CD14-positive monocyte (primary cell): ENCODE data around the gene SPINT2. TPM values are rescaled to one million over a fixed set of nuclear protein-coding genes. Genes with fewer than 3 reads are reported as not detected.

Experiments used
- DNase-seq, 3 donors: peaks; one replicate each; pipeline ENCODE4 v3.0.0-alpha.2; 2011 to 2022
- H2AFZ ChIP-seq: 2 replicates; pipeline ENCODE4 v1.6.0; 2012; ENCODE audit warnings: mild to moderate bottlenecking, low read depth, low read length, inconsistent platforms; ENCODE audit not compliant: insufficient read depth, poor library complexity, severe bottlenecking
- H3K27ac ChIP-seq, 2 donors: 1 replicate in 1 of 2; 2 replicates in 1 of 2; pipeline ENCODE4 v1.5.1; 2012 to 2013; ENCODE audit warnings: low read length in 2 of 2, control low read depth in 1 of 2, inconsistent platforms in 1 of 2, low read depth in 1 of 2, mild to moderate bottlenecking in 1 of 2
- H3K27me3 ChIP-seq, 2 donors: one replicate each; pipeline versions ENCODE4 v1.6.0 to v1.6.1; 2011 to 2013; ENCODE audit warnings: low read length in 2 of 2; ENCODE audit not compliant: control insufficient read depth in 2 of 2, insufficient read depth in 2 of 2
- H3K36me3 ChIP-seq, 2 donors: replicated peaks in 1 of 2; 1 replicate in 1 of 2; 2 replicates in 1 of 2; pipeline versions ENCODE4 v1.5.1 to v1.6.1; 2012 to 2013; ENCODE audit warnings: low read length in 2 of 2, control low read depth in 1 of 2, inconsistent platforms in 1 of 2, mild to moderate bottlenecking in 1 of 2; ENCODE audit not compliant: insufficient read depth in 2 of 2, control insufficient read depth in 1 of 2
- H3K4me1 ChIP-seq, 2 donors: 1 replicate in 1 of 2; 2 replicates in 1 of 2; pipeline versions ENCODE4 v1.5.1 to v1.6.1; 2012 to 2013; ENCODE audit warnings: low read length in 2 of 2, control low read depth in 1 of 2, inconsistent platforms in 1 of 2, mild to moderate bottlenecking in 1 of 2, moderate library complexity in 1 of 2; ENCODE audit not compliant: insufficient read depth in 2 of 2, control insufficient read depth in 1 of 2
- H3K4me2 ChIP-seq: replicated peaks from 2 replicates; pipeline ENCODE3; 2012; ENCODE audit warnings: low read length, moderate library complexity, mild to moderate bottlenecking; ENCODE audit not compliant: poor library complexity, severe bottlenecking; ENCODE audit errors: extremely low read depth
- H3K4me3 ChIP-seq, 3 experiments: fragments of 200-600 bp in 1 of 3; sonication (generic) in 1 of 3; replicated peaks in 1 of 3; 1 replicate in 2 of 3; 2 replicates in 1 of 3; pipeline ENCODE4 v1.5.1; 2011 to 2013; ENCODE audit warnings: low read length in 3 of 3, mild to moderate bottlenecking in 3 of 3, control low read depth in 2 of 3, low read depth in 2 of 3, inconsistent platforms in 1 of 3, moderate library complexity in 1 of 3
- H3K79me2 ChIP-seq: 2 replicates; pipeline ENCODE4 v1.6.0; 2012; ENCODE audit warnings: mild to moderate bottlenecking, control low read depth, inconsistent platforms, low read length, moderate library complexity; ENCODE audit not compliant: insufficient read depth
- H3K9ac ChIP-seq: 2 replicates; pipeline ENCODE4 v1.6.0; 2017; ENCODE audit warnings: low read length, mild to moderate bottlenecking; ENCODE audit not compliant: insufficient read depth, poor library complexity, severe bottlenecking
- H3K9me3 ChIP-seq, 2 donors: replicated peaks in 1 of 2; 1 replicate in 1 of 2; 2 replicates in 1 of 2; pipeline versions ENCODE4 v1.5.1 to v1.6.1; 2012 to 2013; ENCODE audit warnings: low read length in 2 of 2, control low read depth in 1 of 2; ENCODE audit not compliant: control insufficient read depth in 1 of 2, insufficient read depth in 1 of 2
- H4K20me1 ChIP-seq: 2 replicates; pipeline ENCODE4 v1.6.0; 2012; ENCODE audit warnings: mild to moderate bottlenecking, low read length, control low read depth, moderate library complexity; ENCODE audit not compliant: insufficient read depth
- H3K27ac Mint-ChIP-seq, 7 donors: one replicate each; pipeline ENCODE4 v1.8.0; 2020; ENCODE audit warnings: mild to moderate bottlenecking in 7 of 7, mixed read lengths in 7 of 7, moderate library complexity in 6 of 7, inconsistent platforms in 2 of 7
- H3K27me3 Mint-ChIP-seq, 3 donors: one replicate each; pipeline ENCODE4 v1.8.0; 2021 to 2022; ENCODE audit warnings: low read depth in 3 of 3, mild to moderate bottlenecking in 3 of 3, mixed read lengths in 3 of 3, moderate library complexity in 3 of 3, inconsistent platforms in 1 of 3
- H3K36me3 Mint-ChIP-seq, 2 donors: one replicate each; pipeline ENCODE4 v1.8.0; 2020; ENCODE audit warnings: mixed read lengths in 2 of 2, inconsistent platforms in 1 of 2, mild to moderate bottlenecking in 1 of 2
- H3K4me1 Mint-ChIP-seq: one replicate; pipeline ENCODE4 v1.8.0; 2020; ENCODE audit warnings: mild to moderate bottlenecking, mixed read lengths
- H3K4me3 Mint-ChIP-seq, 2 donors: one replicate each; pipeline ENCODE4 v1.8.0; 2020; ENCODE audit warnings: mild to moderate bottlenecking in 2 of 2, mixed read lengths in 2 of 2, moderate library complexity in 1 of 2
- H3K9me3 Mint-ChIP-seq, 7 donors: one replicate each; pipeline ENCODE4 v1.8.0; 2020 to 2022; ENCODE audit warnings: mixed read lengths in 7 of 7, mild to moderate bottlenecking in 6 of 7, moderate library complexity in 6 of 7, inconsistent platforms in 2 of 7
- WGBS: methylation state at CpG from one replicate; pipeline ENCODE4 v1.1.5; 2013; ENCODE audit warnings: missing lambda C conversion rate; ENCODE audit not compliant: insufficient coverage; 5-methylcytosine and 5-hydroxymethylcytosine counted together
- intact Hi-C, 2 donors: fragments of 100-400 bp; cut with micrococcal nuclease; formaldehyde crosslinking; loops; one replicate each; pipeline versions ENCODE4 v1.15.0 to v1.15.1; 2023
- polyA plus RNA-seq, 3 donors: library from polyadenylated mRNA; depleted of rRNA in 1 of 3; unstranded in 2 of 3; stranded (reverse) in 1 of 3; fragments of 300-500 nt in 2 of 3; fragments of >200 nt in 1 of 3; fragmentation: Illumina TruSeq in 2 of 3; gene quantifications; 1 replicate in 2 of 3; 2 replicates in 1 of 3; pipeline ENCODE4 v1.2.3, GENCODE V29; 2012 to 2021
- TF ChIP-seq, protein P1 (sequence below): fragments of 200-600 bp; IDR thresholded peaks from one replicate; pipeline ENCODE4 v1.8.0; 2022; ENCODE audit warnings: antibody characterized with exemption, mild to moderate bottlenecking

Gene SPINT2
- polyA plus RNA-seq, 3 donors: 42.9 to 139 (median 114) TPM

DNA sequence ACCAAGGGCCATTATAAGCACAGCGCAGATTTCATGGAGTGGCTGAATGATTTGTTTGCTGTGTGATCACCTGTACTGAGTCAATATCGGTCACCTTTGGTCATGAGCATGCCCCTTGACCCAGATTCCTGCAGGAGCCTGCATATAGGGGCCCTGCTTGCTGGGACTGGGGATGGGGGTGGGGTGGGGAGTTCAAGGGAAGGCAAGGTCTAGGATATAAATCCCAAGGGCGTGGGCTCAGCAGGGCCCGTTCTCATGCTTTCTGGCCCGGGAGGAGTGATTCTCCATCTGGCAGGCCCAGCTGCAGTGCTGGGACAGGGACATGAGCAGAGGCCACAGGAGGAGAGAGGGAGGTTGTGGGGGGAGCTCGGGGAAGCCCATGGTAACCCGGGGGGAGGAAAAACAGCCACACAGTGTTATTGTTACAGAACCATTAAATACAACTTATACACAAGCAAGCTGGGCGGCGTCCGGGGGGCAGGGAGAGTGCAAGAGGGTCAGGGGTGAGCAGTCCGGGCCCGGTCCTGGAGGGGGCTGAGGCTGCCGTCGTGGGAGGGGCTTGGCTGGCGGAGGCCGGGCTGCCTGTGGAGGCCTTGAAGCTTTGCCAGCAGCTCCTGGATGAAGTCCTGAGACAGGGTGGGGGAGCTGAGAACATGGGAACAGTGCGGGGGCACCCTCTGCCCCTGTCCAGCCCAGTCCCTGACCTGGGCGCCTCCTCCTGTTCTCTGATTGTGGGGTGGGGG lies 13.4 kb upstream of the SPINT2 start:
- no peaks in the 10 kb centered on the region for H3K36me3 ChIP-seq
- Mint-ChIP-seq H3K9me3 (peaks cover 0 to 6% (median 0%) of the 10 kb centered on the region in 7 donors), H3K4me3 (no peak overlapping the region), H3K4me1 (peaks cover 7% of the 10 kb centered on the region), H3K27me3 (peaks cover 26 to 44% (median 36%) of the 10 kb centered on the region in 3 donors), H3K27ac (peak overlapping the region in 1 of 7 donors; percentile 15), H3K36me3 (no peaks in the 10 kb centered on the region)
- H3K4me3 ChIP-seq: no peak overlapping the region
- H3K27ac ChIP-seq: no peak overlapping the region
- 87% methylated on average over 13 of the region's 18 CpGs for WGBS
- TF ChIP-seq, protein P1, sequence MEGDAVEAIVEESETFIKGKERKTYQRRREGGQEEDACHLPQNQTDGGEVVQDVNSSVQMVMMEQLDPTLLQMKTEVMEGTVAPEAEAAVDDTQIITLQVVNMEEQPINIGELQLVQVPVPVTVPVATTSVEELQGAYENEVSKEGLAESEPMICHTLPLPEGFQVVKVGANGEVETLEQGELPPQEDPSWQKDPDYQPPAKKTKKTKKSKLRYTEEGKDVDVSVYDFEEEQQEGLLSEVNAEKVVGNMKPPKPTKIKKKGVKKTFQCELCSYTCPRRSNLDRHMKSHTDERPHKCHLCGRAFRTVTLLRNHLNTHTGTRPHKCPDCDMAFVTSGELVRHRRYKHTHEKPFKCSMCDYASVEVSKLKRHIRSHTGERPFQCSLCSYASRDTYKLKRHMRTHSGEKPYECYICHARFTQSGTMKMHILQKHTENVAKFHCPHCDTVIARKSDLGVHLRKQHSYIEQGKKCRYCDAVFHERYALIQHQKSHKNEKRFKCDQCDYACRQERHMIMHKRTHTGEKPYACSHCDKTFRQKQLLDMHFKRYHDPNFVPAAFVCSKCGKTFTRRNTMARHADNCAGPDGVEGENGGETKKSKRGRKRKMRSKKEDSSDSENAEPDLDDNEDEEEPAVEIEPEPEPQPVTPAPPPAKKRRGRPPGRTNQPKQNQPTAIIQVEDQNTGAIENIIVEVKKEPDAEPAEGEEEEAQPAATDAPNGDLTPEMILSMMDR: no peak
- H3K79me2 ChIP-seq: no peaks in the 10 kb centered on the region
- H3K9ac ChIP-seq: no peak overlapping the region
- H2AFZ ChIP-seq: no peak overlapping the region
- no peaks in the 10 kb centered on the region for H4K20me1 ChIP-seq
- H3K4me2 ChIP-seq: no peak overlapping the region
- peaks cover 0 to 7% of the 10 kb centered on the region in 2 donors for H3K9me3 ChIP-seq
- intact Hi-C loops: no loop called here
- DNase-seq: no peak
- H3K4me1 ChIP-seq: peaks cover 0 to 2% of the 10 kb centered on the region in 2 donors
- peaks cover 5 to 21% of the 10 kb centered on the region in 2 donors for H3K27me3 ChIP-seq

DNA sequence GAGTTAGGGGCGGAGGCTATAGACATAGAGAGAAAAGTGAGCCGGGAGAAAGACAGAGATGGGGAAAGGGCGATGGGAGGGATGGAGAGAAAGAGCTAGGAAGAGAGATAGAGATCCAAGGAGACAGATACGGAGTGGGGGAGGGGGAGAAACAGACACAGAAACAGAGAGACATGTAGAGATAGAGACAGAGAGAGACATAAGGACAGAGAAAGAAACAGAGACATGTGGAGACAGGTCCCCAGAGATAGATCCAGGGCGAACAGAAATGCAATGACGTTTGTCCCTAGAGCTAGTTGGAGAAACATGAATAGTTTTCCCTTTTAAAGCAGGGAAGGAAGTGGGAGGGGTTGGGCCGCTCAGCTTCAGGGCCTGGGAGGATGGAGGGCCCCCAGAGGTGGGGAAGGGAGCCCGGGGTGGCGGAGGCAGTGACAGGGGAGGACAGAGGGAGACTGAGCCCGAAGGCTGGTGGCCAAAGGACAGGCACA lies 12.8 kb upstream of the SPINT2 start:
- intact Hi-C loops: no loop called here
- peaks cover 2 to 8% of the 10 kb centered on the region in 2 donors for H3K4me1 ChIP-seq
- peaks cover 0 to 7% of the 10 kb centered on the region in 2 donors for H3K9me3 ChIP-seq
- H3K27ac ChIP-seq: no peak overlapping the region
- H3K36me3 Mint-ChIP-seq: peaks cover 0 to under 1% of the 10 kb centered on the region in 2 donors
- peak overlapping the region in 1 of 2 donors; percentile 4 for H3K4me3 Mint-ChIP-seq
- TF ChIP-seq, protein P1: no peak
- WGBS: 23% methylated on average over 9 of the region's 10 CpGs
- H4K20me1 ChIP-seq: no peaks in the 10 kb centered on the region
- H3K4me2 ChIP-seq: no peak overlapping the region
- H3K9ac ChIP-seq: no peak overlapping the region
- no peaks in the 10 kb centered on the region for H3K36me3 ChIP-seq
- H3K27ac Mint-ChIP-seq: peak overlapping the region in 1 of 7 donors; percentile 15
- peaks cover 28 to 49% (median 35%) of the 10 kb centered on the region in 3 donors for H3K27me3 Mint-ChIP-seq
- H3K4me3 ChIP-seq: no peak overlapping the region
- peaks cover 0 to 6% (median 1%) of the 10 kb centered on the region in 7 donors for H3K9me3 Mint-ChIP-seq
- H3K27me3 ChIP-seq: peaks cover 6 to 26% of the 10 kb centered on the region in 2 donors
- no peaks in the 10 kb centered on the region for H3K79me2 ChIP-seq
- no peak for DNase-seq
- H3K4me1 Mint-ChIP-seq: peaks cover 6% of the 10 kb centered on the region
- H2AFZ ChIP-seq: no peak overlapping the region
